WTC11 (cell line): Measurements from ENCODE around the gene ALK. TPM values are rescaled to one million over a fixed set of nuclear protein-coding genes. Genes with fewer than 3 reads are reported as not detected.

Experiments
- ATAC-seq: fragments of 200-7000 bp; cut with Tn5 transposase; 2 replicates; pipeline ENCODE4 v1.10.0; 2021; ENCODE audit warnings: mild to moderate bottlenecking, moderate library complexity
- CTCF ChIA-PET: fragments of 300-600 bp; sonication (Branson Sonifier 250); formaldehyde crosslinking; loops from one replicate; lab custom pipeline; 2021; ENCODE audit warnings: antibody characterized with exemption; lab: Charles Lee
- POLR2A ChIA-PET: fragments of 350-600 bp; sonication (Branson Sonifier 250); formaldehyde crosslinking; loops from one replicate; lab custom pipeline; 2021; ENCODE audit warnings: antibody characterized with exemption; lab: Charles Lee
- DNase-seq: peaks from one replicate; pipeline ENCODE4 v3.0.0; 2021; ENCODE audit warnings: low spot score
- H3K27ac Mint-ChIP-seq: 2 replicates; pipeline ENCODE4 v1.8.0; 2021; ENCODE audit warnings: mixed read lengths
- H3K27me3 Mint-ChIP-seq: 2 replicates; pipeline ENCODE4 v1.8.0; 2021; ENCODE audit warnings: low read depth, mild to moderate bottlenecking, moderate library complexity, mixed read lengths
- H3K36me3 Mint-ChIP-seq: 2 replicates; pipeline ENCODE4 v1.8.0; 2021; ENCODE audit warnings: mixed read lengths
- H3K4me1 Mint-ChIP-seq: 2 replicates; pipeline ENCODE4 v1.8.0; 2022; ENCODE audit warnings: mixed read lengths
- H3K4me3 Mint-ChIP-seq: 2 replicates; pipeline ENCODE4 v1.8.0; 2021; ENCODE audit warnings: mild to moderate bottlenecking, moderate library complexity, mixed read lengths
- H3K9me3 Mint-ChIP-seq: 2 replicates; pipeline ENCODE4 v1.8.0; 2021; ENCODE audit warnings: mixed read lengths
- CREM ChIP-seq: sonication (generic); formaldehyde crosslinking; IDR thresholded peaks from 2 replicates; pipeline ENCODE4 v1.8.1; 2022; ENCODE audit warnings: mild to moderate bottlenecking, missing genetic modification reagents, moderate library complexity
- EMX1 ChIP-seq: fragments of 250-450 bp; sonication (Bioruptor Pico); IDR thresholded peaks from 2 replicates; pipeline ENCODE4 v1.8.0; 2021; ENCODE audit warnings: mild to moderate bottlenecking
- ESRRA ChIP-seq: sonication (generic); formaldehyde crosslinking; IDR thresholded peaks from 2 replicates; pipeline ENCODE4 v1.8.1; 2022; ENCODE audit warnings: mild to moderate bottlenecking, missing genetic modification reagents, borderline replicate concordance
- FOXK1 ChIP-seq: sonication (generic); formaldehyde crosslinking; IDR thresholded peaks from 2 replicates; pipeline ENCODE4 v1.8.0; 2022; ENCODE audit warnings: mild to moderate bottlenecking, moderate library complexity, missing genetic modification reagents
- FOXP1 ChIP-seq: sonication (generic); formaldehyde crosslinking; IDR thresholded peaks from 2 replicates; pipeline ENCODE4 v1.8.0; 2022; ENCODE audit warnings: missing genetic modification reagents, mild to moderate bottlenecking, moderate library complexity, borderline replicate concordance
- GRHL2 ChIP-seq: fragments of 250-450 bp; sonication (Bioruptor Pico); IDR thresholded peaks from 2 replicates; pipeline ENCODE4 v1.8.0; 2022; ENCODE audit warnings: mild to moderate bottlenecking, moderate library complexity; ENCODE audit not compliant: insufficient replicate concordance, severe bottlenecking
- IRF2 ChIP-seq: sonication (generic); formaldehyde crosslinking; IDR thresholded peaks from 2 replicates; pipeline ENCODE4 v1.8.0; 2022; ENCODE audit warnings: low read depth, missing genetic modification reagents, borderline replicate concordance
- JAZF1 ChIP-seq: fragments of 250-450 bp; sonication (Bioruptor Pico); IDR thresholded peaks from 2 replicates; pipeline ENCODE4 v1.9.0; 2021; ENCODE audit warnings: moderate library complexity, mild to moderate bottlenecking, inconsistent platforms
- MXD4 ChIP-seq: fragments of 250-450 bp; sonication (Bioruptor Pico); IDR thresholded peaks from 2 replicates; pipeline ENCODE4 v1.8.0; 2021; ENCODE audit warnings: mild to moderate bottlenecking, moderate library complexity, borderline replicate concordance
- NFATC4 ChIP-seq: fragments of 250-450 bp; sonication (Bioruptor Pico); IDR thresholded peaks from 2 replicates; pipeline ENCODE4 v1.9.0; 2021; ENCODE audit warnings: mild to moderate bottlenecking
- NR2C2 ChIP-seq: sonication (generic); formaldehyde crosslinking; IDR thresholded peaks from 2 replicates; pipeline ENCODE4 v1.8.0; 2022; ENCODE audit warnings: mild to moderate bottlenecking, missing genetic modification reagents
- OVOL2 ChIP-seq: fragments of 250-450 bp; sonication (Bioruptor Pico); IDR thresholded peaks from 2 replicates; pipeline ENCODE4 v1.9.0; 2021; ENCODE audit warnings: mild to moderate bottlenecking, borderline replicate concordance
- ZNF317 ChIP-seq: sonication (generic); formaldehyde crosslinking; IDR thresholded peaks from 2 replicates; pipeline ENCODE4 v1.8.1; 2023; ENCODE audit warnings: low read depth, mild to moderate bottlenecking, moderate library complexity, missing genetic modification reagents, borderline replicate concordance
- ZNF396 ChIP-seq: fragments of 250-450 bp; sonication (Bioruptor Pico); IDR thresholded peaks from 2 replicates; pipeline ENCODE4 v1.8.0; 2021; ENCODE audit warnings: mild to moderate bottlenecking, moderate library complexity, borderline replicate concordance
- ZNF423 ChIP-seq: fragments of 250-450 bp; sonication (Bioruptor Pico); IDR thresholded peaks from 2 replicates; pipeline ENCODE4 v2.1.2; 2022; ENCODE audit warnings: mild to moderate bottlenecking, moderate library complexity
- total RNA-seq: library from RNA; stranded (reverse); gene quantifications from 3 replicates; pipeline ENCODE4 v1.2.3, GENCODE V29; 2021
- TF ChIP-seq, protein P1 (sequence below): sonication (generic); formaldehyde crosslinking; IDR thresholded peaks from 2 replicates; pipeline ENCODE4 v1.8.1; 2022; ENCODE audit warnings: mild to moderate bottlenecking, missing genetic modification reagents, moderate library complexity, borderline replicate concordance
- TF ChIP-seq, protein P2 (sequence below): sonication (generic); formaldehyde crosslinking; IDR thresholded peaks from 2 replicates; pipeline ENCODE4 v1.8.0; 2022; ENCODE audit warnings: mild to moderate bottlenecking, missing genetic modification reagents
- TF ChIP-seq, protein P3 (sequence below): fragments of 200-600 bp; IDR thresholded peaks from 2 replicates; pipeline ENCODE4 v1.8.0; 2022; ENCODE audit warnings: antibody characterized with exemption
- TF ChIP-seq, protein P4 (sequence below): sonication (generic); formaldehyde crosslinking; conservative IDR thresholded peaks from 2 replicates; pipeline ENCODE4 v1.8.1; 2022; ENCODE audit warnings: mild to moderate bottlenecking, missing genetic modification reagents
- TF ChIP-seq, protein P5 (sequence below): fragments of 250-450 bp; sonication (Bioruptor Pico); IDR thresholded peaks from 2 replicates; pipeline ENCODE4 v2.1.2; 2022; ENCODE audit warnings: mild to moderate bottlenecking, moderate library complexity
- TF ChIP-seq, protein P6 (sequence below): sonication (generic); formaldehyde crosslinking; IDR thresholded peaks from 2 replicates; pipeline ENCODE4 v1.8.1; 2023; ENCODE audit warnings: mild to moderate bottlenecking, missing genetic modification reagents

ALK gene
- total RNA-seq, 1 experiment from 2014 or later, result not detected

DNA sequence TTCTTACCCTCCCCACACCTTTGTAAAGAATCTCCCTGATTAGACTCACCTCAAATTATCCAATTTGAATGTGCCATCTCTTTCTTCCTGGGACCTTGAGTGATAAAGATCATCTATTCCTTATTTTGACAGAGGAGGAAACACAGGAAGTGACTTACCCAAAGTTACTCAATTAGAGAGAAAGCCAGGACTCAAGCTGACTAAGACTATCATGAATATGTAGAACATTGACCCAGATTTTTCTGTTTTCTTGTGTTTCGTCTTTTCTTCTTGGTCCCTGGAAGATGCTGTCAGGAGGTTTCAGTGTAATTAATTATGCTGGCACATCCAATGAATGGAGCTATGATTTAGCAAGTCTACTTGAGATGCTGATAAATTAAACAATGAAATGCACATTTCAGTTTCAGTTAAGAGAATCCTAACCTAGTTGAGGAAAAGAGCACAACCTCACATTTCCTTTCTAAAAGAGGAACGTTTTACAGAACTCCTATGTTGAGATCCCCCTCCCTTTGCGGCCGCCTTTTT lies 425.8 kb downstream of the ALK start (continued):
- TF ChIP-seq, protein P1, sequence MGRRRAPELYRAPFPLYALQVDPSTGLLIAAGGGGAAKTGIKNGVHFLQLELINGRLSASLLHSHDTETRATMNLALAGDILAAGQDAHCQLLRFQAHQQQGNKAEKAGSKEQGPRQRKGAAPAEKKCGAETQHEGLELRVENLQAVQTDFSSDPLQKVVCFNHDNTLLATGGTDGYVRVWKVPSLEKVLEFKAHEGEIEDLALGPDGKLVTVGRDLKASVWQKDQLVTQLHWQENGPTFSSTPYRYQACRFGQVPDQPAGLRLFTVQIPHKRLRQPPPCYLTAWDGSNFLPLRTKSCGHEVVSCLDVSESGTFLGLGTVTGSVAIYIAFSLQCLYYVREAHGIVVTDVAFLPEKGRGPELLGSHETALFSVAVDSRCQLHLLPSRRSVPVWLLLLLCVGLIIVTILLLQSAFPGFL (CRISPR knock-in tag), result no peak

DNA sequence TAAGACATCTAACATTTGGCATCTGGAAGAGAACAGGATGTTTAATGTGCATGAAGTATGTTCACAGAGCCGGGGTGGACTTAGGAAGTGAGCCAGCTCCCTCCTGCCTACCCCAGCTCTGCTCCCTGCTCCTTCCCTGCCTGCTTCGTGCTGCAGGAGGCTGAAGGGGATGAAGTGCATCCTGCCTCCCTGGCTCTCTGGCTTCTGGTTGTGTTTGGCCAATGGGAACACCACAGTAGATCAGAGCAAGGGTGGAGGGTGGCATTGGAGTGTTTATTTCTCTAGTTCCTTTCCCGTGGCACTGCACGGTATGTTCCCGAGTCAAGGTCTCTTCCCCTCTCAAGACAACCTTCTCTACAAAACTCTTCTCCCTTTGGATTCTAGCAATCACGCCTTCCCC lies 426.3 kb downstream of the ALK start:
- H3K36me3 Mint-ChIP-seq, result no peaks in the 10 kb centered on the region
- ChIA-PET POLR2A (no interaction called here), CTCF (no interaction called here)
- H3K27me3 Mint-ChIP-seq, result no peaks in the 10 kb centered on the region
- no peak overlapping the region for H3K4me3 Mint-ChIP-seq
- peaks cover 13% of the 10 kb centered on the region for H3K4me1 Mint-ChIP-seq
- H3K27ac Mint-ChIP-seq, result no peak overlapping the region
- no peak for TF ChIP-seq FOXP1 (CRISPR knock-in tag)
- DNase-seq, result no peak
- H3K9me3 Mint-ChIP-seq, result no peaks in the 10 kb centered on the region
- no peak for ATAC-seq

DNA sequence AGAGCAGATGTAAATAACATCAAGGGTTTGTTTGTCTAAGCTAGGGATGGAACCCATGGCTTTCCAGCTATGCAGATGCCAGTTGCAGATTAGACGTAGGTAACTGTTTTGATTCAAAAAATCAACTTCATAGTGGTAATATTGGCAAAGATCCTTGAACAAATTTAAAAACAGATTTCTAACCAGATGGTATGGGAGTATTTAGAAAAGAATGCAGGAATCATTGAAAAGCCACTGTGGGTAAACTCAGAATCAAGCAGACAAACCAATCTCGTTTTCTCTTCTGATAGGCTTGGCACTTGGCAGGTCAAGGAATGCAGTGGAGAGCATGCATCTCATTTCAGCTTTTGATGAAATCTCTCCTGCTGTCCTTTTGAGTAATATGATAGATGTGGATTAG lies 428.7 kb downstream of the ALK start:
- Mint-ChIP-seq H3K27me3 (no peaks in the 10 kb centered on the region), H3K4me3 (no peak overlapping the region), H3K4me1 (peaks cover 16% of the 10 kb centered on the region), H3K36me3 (no peaks in the 10 kb centered on the region)
- TF ChIP-seq GRHL2 (CRISPR knock-in tag) (no peak), OVOL2 (CRISPR knock-in tag) (no peak), ZNF317 (no peak)
- TF ChIP-seq, all 79 proteins: peak for 0
- CTCF ChIA-PET, result no interaction called here
- ATAC-seq (no peak), DNase-seq (no peak)
- Mint-ChIP-seq H3K27ac (no peak overlapping the region), H3K9me3 (no peaks in the 10 kb centered on the region)
- POLR2A ChIA-PET, result no interaction called here

DNA sequence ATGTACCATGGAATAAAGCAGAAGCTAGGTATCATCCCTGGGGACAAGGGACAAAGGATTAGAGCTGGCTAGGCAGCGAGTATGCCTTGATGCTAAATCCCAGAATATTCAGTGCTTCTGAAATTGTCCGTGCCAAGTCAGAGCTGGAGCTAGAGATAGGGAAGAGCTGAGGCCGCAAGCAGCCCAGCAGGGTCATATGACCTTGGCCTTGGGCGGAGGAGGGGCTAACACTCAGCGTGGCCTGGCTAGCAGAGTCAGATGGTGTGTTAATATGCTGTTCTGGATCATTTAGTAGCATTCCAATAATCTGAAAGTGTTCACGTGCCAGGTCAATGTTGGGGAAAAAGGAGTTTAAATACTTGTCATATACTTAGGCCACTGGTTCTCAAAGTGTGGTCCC lies 431.3 kb downstream of the ALK start:
- ATAC-seq, result no peak
- peaks cover 18% of the 10 kb centered on the region for H3K4me1 Mint-ChIP-seq
- H3K27ac Mint-ChIP-seq, result no peak overlapping the region
- no peak overlapping the region for H3K4me3 Mint-ChIP-seq
- no peaks in the 10 kb centered on the region for H3K36me3 Mint-ChIP-seq
- H3K27me3 Mint-ChIP-seq, result no peaks in the 10 kb centered on the region
- DNase-seq, result no peak
- peaks cover 2% of the 10 kb centered on the region; the same call in 1 of the 2 replicates for H3K9me3 Mint-ChIP-seq
- POLR2A ChIA-PET, result no interaction called here
- CTCF ChIA-PET, result no interaction called here
- no peak for TF ChIP-seq EMX1 (CRISPR knock-in tag)
- TF ChIP-seq FOXP1 (CRISPR knock-in tag), result no peak
- TF ChIP-seq JAZF1 (CRISPR knock-in tag), result no peak
- TF ChIP-seq MXD4 (CRISPR knock-in tag), result no peak
- TF ChIP-seq, protein P2, sequence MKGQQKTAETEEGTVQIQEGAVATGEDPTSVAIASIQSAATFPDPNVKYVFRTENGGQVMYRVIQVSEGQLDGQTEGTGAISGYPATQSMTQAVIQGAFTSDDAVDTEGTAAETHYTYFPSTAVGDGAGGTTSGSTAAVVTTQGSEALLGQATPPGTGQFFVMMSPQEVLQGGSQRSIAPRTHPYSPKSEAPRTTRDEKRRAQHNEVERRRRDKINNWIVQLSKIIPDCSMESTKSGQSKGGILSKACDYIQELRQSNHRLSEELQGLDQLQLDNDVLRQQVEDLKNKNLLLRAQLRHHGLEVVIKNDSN (CRISPR knock-in tag), result no peak
- TF ChIP-seq ZNF423, result no peak
- no peak for TF ChIP-seq IRF2 (CRISPR knock-in tag)
- TF ChIP-seq, protein P3, sequence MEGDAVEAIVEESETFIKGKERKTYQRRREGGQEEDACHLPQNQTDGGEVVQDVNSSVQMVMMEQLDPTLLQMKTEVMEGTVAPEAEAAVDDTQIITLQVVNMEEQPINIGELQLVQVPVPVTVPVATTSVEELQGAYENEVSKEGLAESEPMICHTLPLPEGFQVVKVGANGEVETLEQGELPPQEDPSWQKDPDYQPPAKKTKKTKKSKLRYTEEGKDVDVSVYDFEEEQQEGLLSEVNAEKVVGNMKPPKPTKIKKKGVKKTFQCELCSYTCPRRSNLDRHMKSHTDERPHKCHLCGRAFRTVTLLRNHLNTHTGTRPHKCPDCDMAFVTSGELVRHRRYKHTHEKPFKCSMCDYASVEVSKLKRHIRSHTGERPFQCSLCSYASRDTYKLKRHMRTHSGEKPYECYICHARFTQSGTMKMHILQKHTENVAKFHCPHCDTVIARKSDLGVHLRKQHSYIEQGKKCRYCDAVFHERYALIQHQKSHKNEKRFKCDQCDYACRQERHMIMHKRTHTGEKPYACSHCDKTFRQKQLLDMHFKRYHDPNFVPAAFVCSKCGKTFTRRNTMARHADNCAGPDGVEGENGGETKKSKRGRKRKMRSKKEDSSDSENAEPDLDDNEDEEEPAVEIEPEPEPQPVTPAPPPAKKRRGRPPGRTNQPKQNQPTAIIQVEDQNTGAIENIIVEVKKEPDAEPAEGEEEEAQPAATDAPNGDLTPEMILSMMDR, result no peak
- no peak for TF ChIP-seq ESRRA
- no peak for TF ChIP-seq NR2C2 (CRISPR knock-in tag)
- TF ChIP-seq, protein P4, sequence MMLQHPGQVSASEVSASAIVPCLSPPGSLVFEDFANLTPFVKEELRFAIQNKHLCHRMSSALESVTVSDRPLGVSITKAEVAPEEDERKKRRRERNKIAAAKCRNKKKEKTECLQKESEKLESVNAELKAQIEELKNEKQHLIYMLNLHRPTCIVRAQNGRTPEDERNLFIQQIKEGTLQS (CRISPR knock-in tag), result no peak
- TF ChIP-seq, protein P5, sequence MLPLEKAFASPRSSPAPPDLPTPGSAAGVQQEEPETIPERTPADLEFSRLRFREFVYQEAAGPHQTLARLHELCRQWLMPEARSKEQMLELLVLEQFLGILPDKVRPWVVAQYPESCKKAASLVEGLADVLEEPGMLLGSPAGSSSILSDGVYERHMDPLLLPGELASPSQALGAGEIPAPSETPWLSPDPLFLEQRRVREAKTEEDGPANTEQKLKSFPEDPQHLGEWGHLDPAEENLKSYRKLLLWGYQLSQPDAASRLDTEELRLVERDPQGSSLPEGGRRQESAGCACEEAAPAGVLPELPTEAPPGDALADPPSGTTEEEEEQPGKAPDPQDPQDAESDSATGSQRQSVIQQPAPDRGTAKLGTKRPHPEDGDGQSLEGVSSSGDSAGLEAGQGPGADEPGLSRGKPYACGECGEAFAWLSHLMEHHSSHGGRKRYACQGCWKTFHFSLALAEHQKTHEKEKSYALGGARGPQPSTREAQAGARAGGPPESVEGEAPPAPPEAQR (CRISPR knock-in tag), result no peak
- TF ChIP-seq FOXK1 (CRISPR knock-in tag), result no peak
- TF ChIP-seq CREM (CRISPR knock-in tag), result no peak
- TF ChIP-seq NFATC4 (CRISPR knock-in tag), result no peak
- no peak for TF ChIP-seq ZNF396 (CRISPR knock-in tag)
- TF ChIP-seq, protein P6, sequence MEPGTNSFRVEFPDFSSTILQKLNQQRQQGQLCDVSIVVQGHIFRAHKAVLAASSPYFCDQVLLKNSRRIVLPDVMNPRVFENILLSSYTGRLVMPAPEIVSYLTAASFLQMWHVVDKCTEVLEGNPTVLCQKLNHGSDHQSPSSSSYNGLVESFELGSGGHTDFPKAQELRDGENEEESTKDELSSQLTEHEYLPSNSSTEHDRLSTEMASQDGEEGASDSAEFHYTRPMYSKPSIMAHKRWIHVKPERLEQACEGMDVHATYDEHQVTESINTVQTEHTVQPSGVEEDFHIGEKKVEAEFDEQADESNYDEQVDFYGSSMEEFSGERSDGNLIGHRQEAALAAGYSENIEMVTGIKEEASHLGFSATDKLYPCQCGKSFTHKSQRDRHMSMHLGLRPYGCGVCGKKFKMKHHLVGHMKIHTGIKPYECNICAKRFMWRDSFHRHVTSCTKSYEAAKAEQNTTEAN (CRISPR knock-in tag), result no peak
